Tracheal epithelial cell (primary cell): Measurements from ENCODE around the gene FDCSP. TPM values are rescaled to one million over a fixed set of nuclear protein-coding genes. Genes with fewer than 3 reads are reported as not detected.

Source experiments
- total RNA-seq: library from RNA; depleted of rRNA; stranded (reverse); fragments of >200 nt; gene quantifications from 2 replicates; pipeline ENCODE4 v1.2.1, GENCODE V29; 2014

FDCSP gene
- total RNA-seq = not detected in 2 replicates

DNA sequence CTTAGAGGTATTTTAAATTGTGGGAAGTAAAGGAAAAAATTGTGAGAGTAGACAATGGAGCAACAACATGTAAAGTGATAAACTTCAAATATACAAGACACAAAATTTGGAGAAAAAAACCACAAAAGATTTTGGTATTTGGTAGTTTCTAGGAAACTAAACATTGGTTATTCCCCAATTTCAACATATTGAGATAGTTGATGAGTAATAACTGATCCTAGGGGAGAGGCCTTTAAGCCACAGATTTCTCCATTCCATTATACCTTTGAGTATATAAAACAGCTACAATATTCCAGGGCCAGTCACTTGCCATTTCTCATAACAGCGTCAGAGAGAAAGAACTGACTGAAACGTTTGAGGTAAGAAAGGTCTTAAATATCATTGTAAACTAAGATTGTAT, at the start of gene FDCSP:
TSS of gene FDCSP (plus strand) at position 301 of the 400 bp plus-strand sequence. CDS start 5,071 bp downstream, outside the sequence.

GRCh38 chr4:70195425-70195824, 30.5 kb upstream of the FDCSP start, which contains the start of gene ODAM:
ODAM (plus strand) TSS chr4:70195725; CDS start chr4:70196544, 819 bp downstream.

GRCh38 chr4:70242297-70242696, 16.4 kb downstream of the FDCSP start, which contains the start of gene CSN3:
CSN3 (plus strand) TSS chr4:70242597; CDS start chr4:70244820, 2,223 bp downstream.

Other genes with a start within 250 kb of the FDCSP start
- gene STATH, start 230.2 kb upstream of the FDCSP start, total RNA-seq = not detected in 2 replicates
- not detected in 2 replicates for gene HTN3, start 197.7 kb upstream of the FDCSP start, total RNA-seq
- not detected in 2 replicates for gene HTN1, start 175.7 kb upstream of the FDCSP start, total RNA-seq
- not detected in 2 replicates for gene PRR27, start 71.9 kb upstream of the FDCSP start, total RNA-seq
- not detected in 2 replicates for gene ODAM, start 30.4 kb upstream of the FDCSP start, total RNA-seq
- not detected in 2 replicates for gene CSN3, start 16.5 kb downstream of the FDCSP start, total RNA-seq
- not detected in 2 replicates for gene CABS1, start 108.9 kb downstream of the FDCSP start, total RNA-seq
- gene SMR3A, start 134.6 kb downstream of the FDCSP start, total RNA-seq = not detected in 2 replicates
- not detected in 2 replicates for gene SMR3B, start 157.0 kb downstream of the FDCSP start, total RNA-seq
- gene OPRPN, start 171.8 kb downstream of the FDCSP start, total RNA-seq = not detected in 2 replicates
- gene MUC7, start 246.1 kb downstream of the FDCSP start, total RNA-seq = not detected in 2 replicates